Measurements from ENCODE around the gene ARHGDIA. TPM values are rescaled to one million over a fixed set of nuclear protein-coding genes. Genes with fewer than 3 reads are reported as not detected.

The ARHGDIA gene
- total RNA-seq, 1 donor from 2014 or later, result 135 TPM

- no peak for DNase-seq (ENCODE audit: low read depth, low spot score)
Measured at GRCh38 chr17:81825841-81826466, 45.2 kb downstream of the ARHGDIA start.

DNA sequence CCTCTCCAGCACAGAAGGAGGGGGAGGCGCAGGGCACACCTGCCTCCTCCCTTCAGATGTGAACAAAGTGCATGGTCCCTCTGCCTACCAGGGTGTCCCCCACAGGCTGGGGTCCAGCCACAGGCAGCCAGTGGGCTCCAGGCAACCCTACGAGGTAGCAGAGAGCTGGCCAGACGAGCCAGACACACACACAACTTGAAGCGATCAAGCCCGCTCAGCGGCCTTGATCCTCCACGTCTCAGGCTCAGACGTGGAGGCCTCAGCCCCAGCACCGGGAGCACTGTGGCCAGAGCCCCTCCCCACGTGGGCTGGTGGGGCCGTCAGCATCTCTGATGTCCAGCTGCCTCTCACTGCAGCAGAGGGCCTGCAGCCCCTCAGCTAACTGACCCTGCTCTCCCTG, 46.5 kb downstream of the ARHGDIA start:
- no peak for DNase-seq (ENCODE audit: low read depth, low spot score)

- no peak for DNase-seq (ENCODE audit: low read depth, low spot score)
Measured at GRCh38 chr17:81823820-81824550, 47.2 kb downstream of the ARHGDIA start.

- no peak for DNase-seq (ENCODE audit: low read depth, low spot score)
Measured at GRCh38 chr17:81822996-81823819, 47.9 kb downstream of the ARHGDIA start.

DNA sequence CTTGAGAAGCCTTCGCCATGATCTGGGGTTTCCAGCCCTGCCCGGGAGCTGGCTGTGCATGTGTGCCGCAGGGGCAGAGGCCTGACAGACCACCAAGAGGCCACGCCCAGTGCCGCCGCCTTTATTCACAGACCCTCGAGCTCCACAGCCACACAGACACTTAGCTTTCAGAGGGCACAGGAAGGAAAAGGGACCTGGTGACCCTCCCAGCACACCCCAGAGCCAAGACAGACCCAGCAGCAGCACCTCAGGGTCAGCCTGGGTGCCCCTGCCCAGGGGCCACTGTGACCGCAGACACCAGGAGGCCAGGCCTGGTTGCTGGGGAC, 48.9 kb downstream of the ARHGDIA start:
- DNase-seq (ENCODE audit: low read depth, low spot score), result no peak

DNA sequence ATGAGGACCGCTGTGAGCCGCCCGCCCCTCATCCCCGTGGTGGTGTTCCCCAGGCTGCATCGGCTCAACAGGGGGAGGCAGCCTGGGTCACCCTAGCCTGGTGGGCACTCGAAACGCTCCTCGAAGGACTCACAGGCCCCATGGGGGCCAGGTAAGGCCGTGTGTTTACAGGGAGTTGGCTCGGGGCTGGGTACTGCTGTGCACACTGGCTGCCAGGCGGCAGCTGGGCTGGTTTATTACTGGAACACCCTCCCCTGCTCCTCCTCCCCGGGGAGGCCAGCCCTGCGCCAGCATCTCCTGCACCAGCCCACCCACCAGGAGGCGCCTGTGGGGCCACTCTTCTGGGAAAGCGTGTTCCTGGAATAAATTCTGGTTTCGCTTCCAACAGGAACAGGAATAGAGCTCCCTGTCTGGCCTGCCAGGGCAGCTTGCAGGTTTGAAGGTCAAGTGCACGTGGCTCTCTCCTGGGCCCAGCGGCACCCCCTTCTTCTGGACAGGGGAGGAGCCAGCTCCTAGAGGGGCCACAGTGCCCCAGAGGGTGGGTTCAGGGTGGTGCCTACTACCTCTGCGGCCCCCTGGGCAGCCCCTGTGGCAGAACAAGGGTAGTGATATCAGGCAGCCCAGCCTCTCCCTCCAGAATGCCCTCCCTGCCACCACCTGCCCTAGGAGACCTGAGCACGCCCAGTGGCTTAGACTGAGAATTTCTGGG, 49.4 kb downstream of the ARHGDIA start:
- peak; percentile 24 for DNase-seq (ENCODE audit: low read depth, low spot score)

GRCh38 chr17:81821147-81821546, 50.0 kb downstream of the ARHGDIA start:
- no peak for DNase-seq (ENCODE audit: low read depth, low spot score)

DNA sequence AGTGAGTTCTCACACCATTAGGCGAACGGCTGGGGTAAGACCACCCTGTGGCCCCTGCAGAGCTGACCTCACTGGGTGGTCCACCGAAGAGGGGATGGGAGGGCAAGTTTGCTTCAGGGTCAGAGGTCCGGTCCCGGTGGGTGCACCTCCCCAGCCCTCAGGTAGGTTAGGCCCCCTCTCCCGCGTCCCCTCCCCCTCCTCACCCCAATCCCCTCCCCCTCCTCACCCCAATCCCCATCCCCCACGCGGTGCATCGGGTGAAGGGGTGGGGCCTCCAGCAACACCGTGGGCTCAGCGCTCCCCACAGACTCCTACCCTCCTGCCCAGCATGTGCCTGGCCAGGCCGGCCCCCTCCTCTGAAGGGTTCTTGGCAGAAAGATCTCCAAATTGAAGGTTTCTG, 51.4 kb downstream of the ARHGDIA start:
- DNase-seq (ENCODE audit: low read depth, low spot score), result no peak

DNA sequence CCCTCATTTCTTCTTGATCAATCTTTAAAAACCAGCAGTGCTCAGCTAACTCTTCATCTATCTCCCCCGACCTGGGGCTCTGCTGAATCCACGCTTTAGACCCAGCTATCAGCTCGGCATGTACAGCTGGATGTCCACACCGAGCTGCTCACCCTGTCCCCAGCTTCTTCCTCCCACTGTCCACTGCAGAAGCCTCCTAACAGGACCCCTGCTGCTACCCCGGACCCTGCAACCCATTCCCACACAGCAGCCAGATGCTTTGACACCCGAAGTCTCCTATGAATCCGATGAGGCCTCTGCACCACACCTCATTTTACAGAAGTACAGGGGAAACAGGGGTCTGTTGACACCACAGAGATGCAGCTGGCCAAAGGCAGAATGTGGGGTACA, 53.4 kb downstream of the ARHGDIA start:
- DNase-seq (ENCODE audit: low read depth, low spot score), result no peak

Other genes starting within 250 kb of the ARHGDIA start
- 103 and 114 TPM in 2 replicates for gene NPLOC4, start 234.2 kb downstream of the ARHGDIA start, total RNA-seq
- 0.14 and 0.26 TPM in 2 replicates for gene TSPAN10, start 234.1 kb downstream of the ARHGDIA start, total RNA-seq
- gene PDE6G, start 214.8 kb downstream of the ARHGDIA start, total RNA-seq, result 0.26 and 0.56 TPM in 2 replicates
- 29.3 and 34.8 TPM in 2 replicates for gene OXLD1, start 204.7 kb downstream of the ARHGDIA start, total RNA-seq
- gene CCDC137, start 204.6 kb downstream of the ARHGDIA start, total RNA-seq, result 13.3 and 13.7 TPM in 2 replicates
- 16.5 and 43.3 TPM in 2 replicates for gene ARL16, start 187.5 kb downstream of the ARHGDIA start, total RNA-seq
- gene HGS, start 187.3 kb downstream of the ARHGDIA start, total RNA-seq, result 68.9 and 91.5 TPM in 2 replicates
- 17.1 and 24.5 TPM in 2 replicates for gene MRPL12, start 168.0 kb downstream of the ARHGDIA start, total RNA-seq
- 24.4 and 26.7 TPM in 2 replicates for gene SLC25A10, start 159.1 kb downstream of the ARHGDIA start, total RNA-seq
- gene GCGR, start 67.2 kb downstream of the ARHGDIA start, total RNA-seq, result not detected in 2 replicates
- gene MCRIP1, start 38.0 kb downstream of the ARHGDIA start, total RNA-seq, result 95.8 and 149 TPM in 2 replicates
- not detected in 2 replicates for gene PPP1R27, start 36.3 kb downstream of the ARHGDIA start, total RNA-seq
- 1,184 and 1,197 TPM in 2 replicates for gene P4HB, start 10.8 kb downstream of the ARHGDIA start, total RNA-seq
- gene ALYREF, start 20.2 kb upstream of the ARHGDIA start, total RNA-seq, result 228 and 268 TPM in 2 replicates
- 114 and 167 TPM in 2 replicates for gene ANAPC11, start 20.4 kb upstream of the ARHGDIA start, total RNA-seq
- gene NPB, start 30.9 kb upstream of the ARHGDIA start, total RNA-seq, result 0.11 and 0.20 TPM in 2 replicates
- 46.2 and 53.6 TPM in 2 replicates for gene PCYT2, start 40.1 kb upstream of the ARHGDIA start, total RNA-seq
- gene SIRT7, start 46.8 kb upstream of the ARHGDIA start, total RNA-seq, result 19.1 and 28.3 TPM in 2 replicates
- gene MAFG, start 56.4 kb upstream of the ARHGDIA start, total RNA-seq, result 18.3 and 24.2 TPM in 2 replicates
- 98.3 and 122 TPM in 2 replicates for gene PYCR1, start 66.0 kb upstream of the ARHGDIA start, total RNA-seq
- not detected in 2 replicates for gene MYADML2, start 75.9 kb upstream of the ARHGDIA start, total RNA-seq
- 0.07 TPM in 1 of 2 replicates, not detected in the other for gene NOTUM, start 89.8 kb upstream of the ARHGDIA start, total RNA-seq
- 20.4 and 25.5 TPM in 2 replicates for gene ASPSCR1, start 106.3 kb upstream of the ARHGDIA start, total RNA-seq
- 39.0 and 40.9 TPM in 2 replicates for gene CENPX, start 151.5 kb upstream of the ARHGDIA start, total RNA-seq
- 20.2 and 30.5 TPM in 2 replicates for gene LRRC45, start 152.0 kb upstream of the ARHGDIA start, total RNA-seq
- 16.9 and 45.4 TPM in 2 replicates for gene RAC3, start 160.3 kb upstream of the ARHGDIA start, total RNA-seq
- 51.8 and 56.6 TPM in 2 replicates for gene DCXR, start 166.4 kb upstream of the ARHGDIA start, total RNA-seq
- gene RFNG, start 180.5 kb upstream of the ARHGDIA start, total RNA-seq, result 25.7 and 29.9 TPM in 2 replicates
- gene GPS1, start 180.6 kb upstream of the ARHGDIA start, total RNA-seq, result 110 and 118 TPM in 2 replicates
- 66.1 and 84.1 TPM in 2 replicates for gene DUS1L, start 194.5 kb upstream of the ARHGDIA start, total RNA-seq
- gene FASN, start 226.9 kb upstream of the ARHGDIA start, total RNA-seq, result 98.9 and 106 TPM in 2 replicates